Measurements from ENCODE around the gene ENTHD1.
"Not testable (repeated sequence)": the region's sequence is repeated elsewhere in the genome, so short reads cannot be mapped to it uniquely, and the experiment has no call there.

The ENTHD1 gene

DNA sequence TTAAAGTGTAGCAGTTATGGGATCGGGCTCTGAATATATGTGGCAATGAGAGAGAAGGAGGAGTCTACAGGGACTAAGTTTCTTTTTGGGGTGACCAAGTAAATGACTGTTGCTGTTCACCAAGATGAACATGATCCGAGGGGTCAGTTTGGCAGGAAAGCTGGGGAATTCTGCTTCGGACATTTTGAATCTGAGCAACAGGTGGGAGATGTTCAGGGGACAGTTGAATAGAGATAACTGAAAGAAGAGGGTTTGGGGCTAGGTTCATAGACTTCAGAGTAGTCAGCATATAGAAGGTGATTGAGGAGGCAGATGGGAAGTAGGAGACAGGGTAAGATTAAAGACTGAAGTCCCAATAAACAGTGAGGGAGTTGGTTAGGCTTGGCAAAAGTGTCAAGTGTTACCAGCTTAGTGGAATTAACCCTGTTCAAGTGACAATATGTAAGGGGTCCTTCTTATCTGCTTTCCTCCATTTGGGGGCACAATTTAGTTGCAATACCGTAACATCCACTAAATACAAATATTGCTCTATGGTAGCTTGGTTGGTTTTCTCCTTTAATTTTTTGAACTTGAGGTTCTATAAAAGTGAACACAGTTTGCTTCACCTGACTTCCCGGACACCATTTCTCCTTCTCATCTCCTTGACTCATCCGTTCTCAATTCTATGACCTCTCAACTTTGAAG lies 2.9 kb upstream of the ENTHD1 start:
- DNase-seq: no peak

DNA sequence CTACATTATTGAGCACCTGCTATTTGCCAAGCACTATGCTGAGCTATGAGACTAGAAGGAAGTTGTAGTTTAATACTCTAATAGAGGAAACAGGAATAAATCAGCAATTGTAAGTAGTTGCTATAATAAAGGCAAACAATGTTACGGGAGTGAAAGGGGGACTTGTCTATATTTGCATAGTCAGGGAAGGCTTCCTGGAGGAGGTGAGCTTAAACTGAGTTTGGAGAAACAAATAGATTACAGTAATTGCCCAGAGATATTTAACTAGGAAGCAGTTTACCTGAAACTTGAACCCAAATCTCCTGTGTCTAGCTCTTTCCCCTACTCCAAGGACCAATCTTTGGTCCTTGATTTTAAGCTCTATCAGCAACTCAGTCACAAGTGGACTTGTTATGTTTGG lies 2.1 kb upstream of the ENTHD1 start:
- DNase-seq: no peak

DNA sequence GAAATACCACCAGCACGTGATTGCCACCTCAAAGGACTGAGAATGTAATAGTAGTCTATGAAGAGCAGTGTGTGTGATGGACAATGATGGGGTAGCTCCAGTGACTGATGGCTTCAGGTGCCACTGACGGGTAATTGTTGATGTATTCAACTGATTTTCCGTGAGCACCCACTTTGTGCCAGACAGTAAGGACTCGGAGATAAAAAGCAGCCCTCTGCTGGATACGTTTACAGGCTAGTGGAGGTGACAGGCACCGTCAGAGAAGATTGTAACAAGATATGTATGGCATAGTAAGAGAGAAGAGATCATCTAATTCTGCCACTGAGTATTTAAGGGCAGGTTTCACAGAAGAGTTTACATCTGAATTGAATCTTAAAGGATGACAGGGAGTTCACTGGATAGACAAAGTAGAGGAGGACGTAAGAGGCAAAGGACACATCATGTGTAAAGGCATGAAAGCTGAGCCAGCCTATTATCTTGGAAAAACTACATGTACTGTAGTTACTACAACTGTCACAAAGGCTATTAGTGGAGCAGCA lies 1.1 kb upstream of the ENTHD1 start:
- DNase-seq: no peak

DNA sequence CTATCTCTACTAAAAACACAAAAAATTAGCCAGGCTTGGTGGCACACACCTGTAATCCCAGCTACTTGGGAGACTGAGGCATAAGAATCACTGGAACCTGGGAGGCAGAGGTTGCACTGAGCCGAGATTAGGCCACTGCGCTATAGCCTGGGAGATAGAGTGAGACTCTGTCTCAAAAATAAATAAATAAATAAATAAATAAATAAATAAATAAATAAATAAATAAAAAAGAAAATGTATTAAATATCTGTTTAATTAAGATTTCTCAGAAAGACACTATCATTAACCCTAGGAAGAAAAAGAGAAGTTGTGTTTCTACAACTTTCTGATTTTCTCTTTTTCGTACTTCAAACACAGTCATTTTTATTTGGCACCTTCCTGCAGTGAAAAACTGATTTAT lies 3.6 kb downstream of the ENTHD1 start:
- not testable (repeated sequence) for DNase-seq

DNA sequence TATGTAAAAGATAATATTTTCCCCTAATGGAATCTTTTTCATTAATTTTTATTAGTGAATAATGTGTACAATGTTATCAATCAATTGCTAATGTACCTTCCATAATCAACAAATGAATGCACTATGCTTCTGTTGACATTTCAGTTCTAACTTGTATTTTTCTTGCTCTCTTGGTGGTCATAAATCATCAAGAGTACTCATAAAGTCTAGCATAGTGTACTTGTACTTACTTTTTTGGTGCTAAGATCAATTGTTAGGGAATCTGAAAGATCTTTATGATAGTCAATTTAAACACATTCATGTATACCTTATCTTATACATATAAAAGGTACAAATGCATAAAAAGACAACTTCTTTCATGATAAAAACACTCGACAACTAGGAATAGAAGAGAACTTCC lies 10.5 kb downstream of the ENTHD1 start:
- DNase-seq: no peak

DNA sequence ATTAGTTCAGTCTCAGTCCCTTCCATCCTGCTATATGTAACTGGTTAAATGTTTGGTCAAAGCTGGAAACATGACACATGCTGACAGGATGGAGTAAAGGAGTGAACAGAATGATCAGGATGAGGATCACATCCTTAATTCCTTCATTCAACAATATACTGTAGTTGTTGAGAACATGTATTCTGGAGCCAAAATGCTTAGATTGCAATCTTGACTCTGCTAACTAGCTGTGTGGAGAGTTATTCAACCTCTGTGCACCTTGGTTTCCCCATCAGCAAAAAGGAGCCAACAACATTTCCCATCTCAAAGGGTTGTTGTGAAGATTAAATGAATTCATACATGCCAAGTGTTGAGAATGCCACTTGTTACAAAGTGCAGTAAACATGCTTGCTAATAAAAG lies 12.8 kb downstream of the ENTHD1 start:
- DNase-seq: no peak

DNA sequence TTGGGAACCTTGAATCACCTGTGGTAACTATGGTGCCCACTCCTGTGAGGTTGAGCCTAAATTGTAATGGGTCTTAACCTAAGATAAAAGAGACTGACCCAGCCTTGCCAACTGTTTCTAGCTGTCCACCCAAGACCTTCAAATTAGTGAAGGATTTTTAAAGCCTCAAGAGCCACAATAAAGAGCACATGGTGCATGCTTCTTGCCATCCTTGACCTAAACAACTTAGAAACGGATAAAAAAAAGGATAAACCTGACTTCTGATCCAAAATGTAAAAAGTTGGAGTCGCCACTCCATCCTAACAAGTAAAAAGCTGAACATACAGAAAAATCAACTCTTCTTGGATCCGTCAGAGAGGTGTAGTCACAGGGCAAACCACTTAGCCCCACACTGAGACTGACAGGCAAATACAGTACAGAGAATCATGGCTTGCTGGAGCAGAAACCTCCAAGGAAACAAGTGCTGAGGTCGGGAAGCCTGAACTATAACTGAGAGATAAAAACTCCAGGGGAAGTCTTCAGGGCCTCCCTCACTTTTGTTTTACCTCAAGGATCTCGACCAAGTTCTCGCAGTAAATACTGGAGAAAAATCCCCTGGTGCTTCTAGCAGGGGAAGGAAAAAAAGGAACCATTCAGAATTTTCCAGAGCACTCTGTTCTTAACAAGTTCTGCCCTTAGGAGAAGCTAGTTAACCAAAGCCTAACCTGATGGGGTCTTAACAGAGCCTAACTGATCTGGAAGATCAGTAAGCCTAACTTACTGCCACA lies 16.3 kb downstream of the ENTHD1 start:
- no peak for DNase-seq

DNA sequence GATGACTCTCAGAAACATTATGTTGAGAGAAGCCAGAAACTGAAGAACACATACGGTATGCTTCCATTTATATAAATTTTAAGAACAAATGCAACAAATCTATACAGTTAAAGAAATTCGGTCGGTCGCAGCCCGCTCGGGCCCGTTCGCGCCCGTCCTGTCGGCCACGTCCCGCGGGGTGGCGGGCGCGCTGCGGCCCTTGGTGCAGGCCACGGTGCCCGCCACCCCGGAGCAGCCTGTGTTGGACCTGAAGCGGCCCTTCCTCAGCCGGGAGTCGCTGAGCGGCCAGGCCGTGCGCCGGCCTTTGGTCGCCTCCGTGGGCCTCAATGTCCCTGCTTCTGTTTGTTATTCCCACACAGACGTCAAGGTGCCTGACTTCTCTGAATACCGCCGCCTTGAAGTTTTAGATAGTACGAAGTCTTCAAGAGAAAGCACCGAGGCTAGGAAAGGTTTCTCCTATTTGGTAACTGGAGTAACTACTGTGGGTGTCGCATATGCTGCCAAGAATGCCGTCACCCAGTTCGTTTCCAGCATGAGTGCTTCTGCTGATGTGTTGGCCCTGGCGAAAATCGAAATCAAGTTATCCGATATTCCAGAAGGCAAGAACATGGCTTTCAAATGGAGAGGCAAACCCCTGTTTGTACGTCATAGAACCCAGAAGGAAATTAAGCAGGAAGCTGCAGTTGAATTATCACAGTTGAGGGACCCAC lies 18.2 kb downstream of the ENTHD1 start:
- not testable (repeated sequence) for DNase-seq

DNA sequence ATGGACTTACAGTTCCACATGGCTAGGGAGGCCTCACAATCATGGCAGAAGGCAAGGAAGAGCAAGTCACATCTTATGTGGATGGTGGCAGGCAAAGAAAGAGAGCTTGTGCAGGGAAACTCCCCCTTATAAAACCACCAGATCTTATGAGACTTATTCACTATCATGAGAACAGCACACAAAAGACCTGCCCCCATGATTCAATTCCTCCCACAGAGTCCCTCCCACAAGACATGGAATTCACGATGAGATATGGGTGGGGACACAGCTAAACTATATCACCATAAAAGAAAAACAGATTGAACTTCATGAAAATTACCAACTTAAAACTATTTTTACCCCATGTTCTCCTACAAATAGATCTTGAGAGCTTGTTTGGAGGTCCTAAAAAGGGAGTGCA lies 19.6 kb downstream of the ENTHD1 start:
- peak; percentile 24 for DNase-seq

DNA sequence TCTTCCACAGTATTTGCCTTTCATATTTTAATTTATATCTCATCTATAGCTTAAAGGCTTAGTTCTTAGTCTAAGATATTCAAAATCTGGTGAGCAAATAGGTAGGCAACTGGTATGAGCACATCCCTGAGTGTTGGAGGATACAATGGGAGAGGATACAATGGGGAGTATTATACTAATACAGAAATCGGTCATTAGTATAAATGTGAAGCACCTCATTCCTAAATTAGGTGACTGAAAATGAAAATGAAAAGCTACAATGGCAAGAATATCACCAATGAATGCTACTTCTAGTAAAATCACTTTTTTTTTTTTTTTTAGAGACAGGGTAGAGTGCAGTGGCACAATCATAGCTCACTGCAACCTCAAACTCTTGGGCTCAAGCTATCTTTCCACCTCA lies 21.0 kb downstream of the ENTHD1 start:
- DNase-seq: no peak

DNA sequence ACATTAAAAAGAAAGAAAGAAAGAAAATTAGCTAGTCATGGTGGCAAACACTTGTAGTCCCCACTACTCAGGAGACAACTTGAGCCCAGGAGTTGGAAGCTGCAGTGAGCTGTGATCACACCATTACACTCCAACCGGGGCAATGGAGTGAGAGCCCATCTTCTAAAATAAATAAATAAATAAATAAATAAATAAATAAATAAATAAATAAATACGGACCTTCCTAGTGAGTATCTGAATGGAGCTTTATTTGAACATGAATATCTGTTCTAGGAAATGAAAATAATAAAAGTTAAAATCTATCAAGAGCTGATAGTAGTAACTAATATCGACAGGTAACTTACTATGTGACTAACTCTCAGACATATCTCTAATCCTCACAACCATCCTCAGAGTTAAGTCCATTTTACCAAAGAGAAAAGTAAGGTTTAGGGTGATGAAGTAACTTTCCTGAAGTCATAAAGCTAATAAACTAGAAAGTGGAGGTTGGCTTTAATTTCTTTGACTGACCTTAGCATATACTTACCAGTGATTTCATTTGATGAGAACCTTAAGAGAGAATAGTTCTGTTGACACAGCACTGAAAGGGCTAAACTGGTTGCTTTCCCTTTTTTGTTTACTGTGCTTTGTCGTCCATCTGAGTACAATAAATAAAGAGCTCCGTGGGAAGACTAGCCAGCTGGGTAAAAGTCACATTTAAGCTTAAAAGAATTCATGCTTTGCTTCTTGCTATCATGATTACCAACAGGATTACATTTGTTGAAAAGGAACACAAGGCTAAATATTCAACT lies 22.4 kb downstream of the ENTHD1 start:
- no peak for DNase-seq

DNA sequence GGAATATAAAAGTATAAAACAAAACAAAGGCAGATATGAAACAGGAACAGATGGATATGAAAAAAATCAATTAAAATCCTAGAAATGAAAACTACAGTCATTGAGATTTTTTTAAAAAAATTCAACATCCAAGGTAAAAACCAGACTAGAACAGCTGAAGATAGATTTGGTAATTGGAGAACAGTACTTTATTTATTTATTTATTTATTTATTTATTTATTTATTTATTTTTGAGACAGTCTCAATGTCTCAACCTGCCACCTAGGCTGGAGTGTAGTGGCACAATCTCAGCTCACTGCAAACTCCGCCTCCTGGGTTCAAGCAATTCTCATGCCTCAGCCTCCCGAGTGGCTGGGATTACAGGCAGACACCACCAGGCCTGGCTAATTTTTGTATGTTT lies 23.8 kb downstream of the ENTHD1 start:
- DNase-seq: not testable (repeated sequence)

DNA sequence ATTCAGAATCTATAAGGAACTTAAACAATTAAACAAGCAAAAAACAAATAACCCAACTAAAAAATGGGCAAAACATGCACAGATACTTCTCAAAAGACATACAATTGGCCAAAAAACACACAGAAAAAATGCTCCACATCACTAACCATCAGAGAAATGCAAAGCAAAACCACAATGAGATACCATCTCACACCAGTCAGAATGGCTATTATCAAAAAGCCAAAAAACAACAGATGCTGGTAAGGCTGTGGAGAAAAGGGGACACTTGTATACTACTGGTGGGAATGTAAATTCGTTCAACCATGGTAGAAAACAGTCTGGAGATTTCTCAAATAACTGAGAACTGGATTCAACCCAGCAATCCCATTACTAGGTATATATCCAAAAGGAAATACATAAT lies 24.8 kb downstream of the ENTHD1 start:
- DNase-seq: no peak

DNA sequence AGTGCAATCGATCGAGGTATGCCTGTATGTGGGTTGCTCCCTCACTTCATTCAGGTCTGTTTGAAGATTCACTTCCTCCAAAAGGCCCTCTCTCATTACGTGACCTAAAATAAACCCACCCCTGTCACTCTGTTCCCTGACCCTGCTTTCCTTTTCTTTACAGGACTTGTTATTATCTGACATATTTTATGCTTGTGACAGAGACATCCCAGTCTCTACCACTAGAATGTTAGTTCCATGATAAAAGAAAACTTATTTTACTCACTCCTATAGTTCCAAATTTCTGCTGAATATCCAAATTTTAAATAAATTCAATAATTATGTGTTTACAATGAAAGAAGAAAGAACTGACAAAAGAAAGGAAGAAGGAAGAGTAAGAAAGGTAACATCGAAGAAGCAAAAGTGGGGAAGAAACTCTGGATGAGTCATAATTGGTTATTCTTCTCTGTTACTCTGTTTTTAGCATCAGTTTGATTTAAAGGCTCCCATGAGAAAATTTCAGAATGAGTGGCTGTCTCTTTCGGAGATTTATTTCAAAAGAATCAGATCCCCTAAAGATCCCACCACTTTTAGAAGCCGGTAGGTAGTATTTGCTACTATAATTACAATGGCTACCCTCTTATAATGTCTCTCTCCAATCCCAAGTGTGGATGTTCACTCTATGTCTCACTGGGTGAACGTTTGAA lies 33.5 kb downstream of the ENTHD1 start:
- no peak for DNase-seq

DNA sequence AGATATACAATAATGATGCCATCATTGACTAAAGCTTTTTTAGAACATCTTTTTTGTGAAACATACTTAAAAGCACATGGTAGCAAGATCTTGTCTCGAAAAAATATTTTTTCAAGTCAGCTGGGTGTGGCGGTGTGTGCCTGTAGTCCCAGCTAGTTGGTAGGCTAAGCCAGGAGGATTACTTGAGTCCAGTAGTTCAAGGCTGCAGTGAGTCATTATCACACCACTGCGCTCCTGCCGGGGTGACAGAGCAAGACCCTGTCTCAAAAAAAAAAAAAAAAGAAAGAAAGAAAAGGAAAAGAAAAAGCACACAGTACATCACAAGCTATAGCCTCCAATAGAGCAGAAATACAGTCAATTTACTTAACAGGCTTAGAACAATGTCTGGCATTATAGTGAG lies 37.0 kb downstream of the ENTHD1 start:
- no peak for DNase-seq

DNA sequence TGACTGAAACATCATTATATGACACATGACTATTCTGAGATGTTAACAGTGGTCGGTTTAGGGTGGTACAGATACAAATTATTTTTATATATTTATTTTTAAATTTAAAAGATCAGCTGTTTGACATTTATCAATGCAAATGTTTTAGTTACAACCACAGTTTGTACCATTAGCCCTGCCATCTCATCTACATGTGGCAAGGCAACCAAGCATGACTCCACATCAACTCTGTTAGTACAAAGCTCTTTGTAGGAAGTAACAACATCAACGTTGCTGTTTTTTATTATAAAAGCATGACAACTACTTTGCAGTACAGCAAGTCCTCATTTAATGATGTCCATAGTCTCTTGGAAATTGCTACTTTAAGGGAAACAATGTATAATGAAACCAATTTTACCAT lies 40.8 kb downstream of the ENTHD1 start:
- DNase-seq: no peak

DNA sequence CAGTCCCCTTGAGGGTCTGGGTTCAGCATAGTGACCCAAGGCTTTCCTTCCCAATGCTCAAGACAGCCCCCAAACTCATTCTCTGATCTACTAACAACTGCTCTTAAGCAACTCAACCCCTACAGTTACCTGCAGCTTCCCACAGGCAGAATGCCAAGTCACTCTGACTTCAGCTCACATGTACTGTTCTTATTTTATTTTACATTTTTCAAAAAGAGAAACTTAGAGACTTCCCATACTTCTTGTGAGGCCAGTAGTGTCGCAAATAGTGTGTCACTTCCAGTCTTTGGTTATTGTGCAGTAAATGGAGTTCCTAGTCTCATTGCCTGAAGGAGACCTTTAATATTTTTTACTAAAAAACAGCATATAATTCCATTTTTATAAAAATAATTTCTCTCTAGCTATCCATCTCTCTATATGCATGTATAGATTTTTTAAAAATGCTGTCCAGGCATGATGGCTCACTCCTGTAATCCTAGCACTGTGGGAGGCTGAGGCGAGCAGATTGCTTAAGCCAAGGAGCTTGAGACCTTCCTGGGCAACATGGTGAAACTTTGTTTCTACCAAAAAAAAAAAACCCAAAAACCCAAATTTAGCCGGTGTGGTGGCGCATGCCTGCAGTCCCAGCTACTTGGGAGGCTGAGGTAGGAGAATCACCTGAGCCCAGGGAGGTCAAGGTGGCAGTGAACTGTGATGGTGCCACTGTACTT lies 41.8 kb downstream of the ENTHD1 start:
- no peak for DNase-seq

DNA sequence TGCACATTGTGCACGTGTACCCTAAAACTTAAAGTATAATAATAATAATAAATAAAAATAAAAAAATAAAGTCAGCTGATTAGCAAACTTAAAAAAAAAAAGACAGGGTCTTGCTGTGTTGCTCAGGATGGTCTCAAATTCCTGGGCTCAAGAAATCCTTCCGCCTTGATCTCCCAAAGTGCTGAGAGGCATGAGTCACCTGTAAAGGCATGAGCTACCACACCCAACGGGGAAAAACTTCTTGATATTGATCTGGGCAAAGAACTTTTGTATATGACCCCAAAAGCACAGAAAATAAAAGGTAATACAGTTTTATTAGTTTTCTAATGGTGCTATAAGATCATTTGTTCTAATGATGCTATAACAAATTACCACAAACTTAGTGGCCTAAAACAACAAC lies 46.1 kb downstream of the ENTHD1 start:
- no peak for DNase-seq

DNA sequence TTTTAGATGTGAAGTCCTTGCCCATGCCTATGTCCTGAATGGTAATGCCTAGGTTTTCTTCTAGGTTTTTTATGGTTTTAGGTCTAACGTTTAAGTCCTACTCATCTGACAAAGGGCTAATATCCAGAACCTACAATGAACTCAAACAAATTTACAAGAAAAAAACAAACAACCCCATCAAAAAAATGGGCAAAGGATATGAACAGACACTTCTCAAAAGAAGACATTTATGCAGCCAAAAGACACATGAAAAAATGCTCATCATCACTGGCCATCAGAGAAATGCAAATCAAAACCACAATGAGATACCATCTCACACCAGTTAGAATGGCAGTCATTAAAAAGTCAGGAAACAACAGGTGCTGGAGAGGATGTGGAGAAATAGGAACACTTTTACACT lies 47.0 kb downstream of the ENTHD1 start:
- not testable (repeated sequence) for DNase-seq

DNA sequence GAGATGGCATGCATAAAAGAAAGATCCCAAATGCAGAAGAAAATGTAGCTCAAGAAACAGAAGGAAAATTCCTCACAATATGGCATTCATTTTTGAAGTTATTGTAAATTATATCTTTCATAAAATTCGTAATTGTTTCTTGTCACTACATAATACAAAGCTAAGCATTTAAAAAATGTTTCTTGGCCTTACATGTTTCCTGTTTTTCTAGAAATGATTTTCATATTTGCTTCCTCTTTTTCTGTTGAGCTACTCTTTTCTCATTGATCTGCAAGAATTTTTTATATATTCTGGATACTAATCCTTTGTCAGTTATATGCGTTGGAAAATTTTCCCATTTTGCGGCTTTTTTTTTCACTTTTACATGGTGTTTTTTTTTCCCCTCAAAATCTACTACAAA lies 48.0 kb downstream of the ENTHD1 start:
- no peak for DNase-seq

DNA sequence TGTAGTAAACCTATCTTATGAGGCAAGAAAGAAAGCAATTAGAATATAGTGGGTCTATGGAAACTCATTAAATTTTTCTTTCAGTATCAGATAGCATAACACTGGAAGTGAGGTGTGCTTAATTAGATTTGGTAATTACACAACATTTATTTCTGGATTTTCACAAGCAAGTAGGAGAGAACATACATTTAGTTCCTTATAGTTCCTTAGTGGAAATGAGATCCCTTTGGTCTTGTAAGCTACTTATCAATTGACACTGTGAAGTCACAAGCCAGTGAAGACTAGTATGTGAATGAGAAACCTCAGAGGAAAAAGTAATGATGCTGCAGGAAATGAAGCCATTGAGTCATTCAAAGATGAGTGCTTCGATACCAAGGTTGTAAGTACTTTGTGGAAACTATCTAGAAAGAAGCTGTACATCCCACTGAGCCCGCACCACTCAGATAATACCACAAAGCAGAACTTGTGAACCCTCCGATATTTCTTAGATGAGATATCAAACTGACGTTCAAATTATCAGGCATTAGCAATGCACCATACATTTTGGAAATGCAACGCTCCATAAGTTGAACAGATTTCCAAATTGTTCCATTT lies 53.5 kb downstream of the ENTHD1 start:
- peak; percentile 13 for DNase-seq
